Measurements from ENCODE around the gene PHLPP1.
"Not testable (repeated sequence)": the region's sequence is repeated elsewhere in the genome, so short reads cannot be mapped to it uniquely, and the experiment has no call there.

The PHLPP1 gene

DNA sequence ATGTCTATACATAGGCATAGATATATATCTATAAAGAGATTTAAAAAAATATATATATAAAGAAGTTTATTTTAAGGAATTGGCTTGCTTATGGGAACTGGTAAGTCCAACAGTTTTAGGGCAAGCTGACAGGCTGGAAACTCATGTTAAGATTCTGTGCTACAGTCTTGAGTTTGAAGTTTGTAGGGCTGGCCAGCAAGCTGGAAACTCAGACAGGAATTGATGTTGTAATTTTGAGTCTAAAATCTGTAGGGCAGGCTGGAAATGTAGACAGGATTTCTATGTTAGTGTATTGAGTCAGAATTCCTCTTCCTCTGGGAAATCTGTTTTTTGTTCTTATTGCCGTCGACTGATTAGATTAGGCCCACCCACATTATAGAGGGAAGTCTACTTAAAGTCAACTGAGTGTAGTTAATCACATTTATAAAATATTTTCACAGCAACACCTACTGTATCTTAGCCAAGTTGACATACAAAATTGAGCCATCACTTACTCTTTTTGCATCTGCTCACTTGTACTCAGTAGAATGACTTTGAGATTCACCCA is 60.8 kb downstream of the PHLPP1 start:
- no peak for DNase-seq

DNA sequence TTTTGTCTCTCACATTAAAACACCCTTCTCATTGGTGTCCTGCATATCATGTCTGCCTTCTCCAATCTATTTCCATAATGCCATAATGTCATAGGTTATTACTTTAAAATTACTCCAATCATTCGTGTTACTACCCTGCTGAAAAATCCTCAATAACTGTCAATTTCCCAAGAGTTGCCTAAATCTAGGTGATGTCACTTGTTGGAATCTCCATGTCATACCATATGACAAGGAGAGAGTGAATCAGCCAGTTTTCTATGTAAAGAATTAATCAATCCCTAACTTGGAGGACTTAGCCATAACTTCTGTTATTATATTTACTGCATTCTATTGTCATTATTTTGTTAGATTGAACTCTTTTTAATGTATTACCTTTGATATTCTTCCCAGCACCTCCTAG is 62.5 kb downstream of the PHLPP1 start:
- DNase-seq: no peak

DNA sequence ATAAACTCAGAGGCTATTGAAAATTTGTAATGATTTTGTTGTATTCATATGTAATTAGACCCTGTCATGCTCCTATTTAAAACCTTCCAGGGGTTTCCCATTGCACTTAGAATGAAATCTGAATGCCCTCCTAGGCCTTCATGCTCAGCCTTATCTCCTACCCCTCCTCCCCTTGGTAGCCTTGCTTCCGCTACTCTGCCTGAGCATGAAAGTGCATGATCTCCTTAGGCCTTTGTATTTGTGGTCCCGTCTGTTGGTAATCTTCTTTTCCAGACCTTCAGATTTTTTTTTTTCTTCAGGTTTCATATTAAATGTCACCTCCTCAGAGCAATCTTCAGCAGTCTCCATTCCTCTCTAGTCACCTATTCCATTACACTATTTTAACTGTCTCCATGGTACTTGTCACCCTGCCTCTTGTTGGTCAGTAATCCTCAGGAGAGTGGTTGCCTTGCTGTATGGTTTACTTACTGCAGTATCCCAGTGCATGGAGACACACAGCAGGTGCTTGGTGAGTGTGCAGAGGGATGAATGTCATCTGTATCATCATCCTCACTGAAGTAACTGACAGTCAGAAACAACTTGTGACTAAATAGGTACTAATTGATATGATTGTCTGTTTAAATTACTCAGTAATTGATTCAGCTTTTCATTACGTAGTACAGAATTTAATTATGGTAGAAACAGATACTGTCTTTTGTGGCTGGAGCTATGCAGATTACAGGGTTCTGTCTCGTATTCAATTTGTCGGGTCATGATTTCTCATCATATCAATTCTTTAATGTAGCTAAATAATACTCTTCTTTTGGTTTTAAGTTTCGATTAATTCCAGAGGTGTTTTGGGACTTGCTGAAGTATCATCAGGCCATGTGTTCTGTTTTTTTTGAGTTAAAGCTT is 63.9 kb downstream of the PHLPP1 start:
- no peak for DNase-seq

DNA sequence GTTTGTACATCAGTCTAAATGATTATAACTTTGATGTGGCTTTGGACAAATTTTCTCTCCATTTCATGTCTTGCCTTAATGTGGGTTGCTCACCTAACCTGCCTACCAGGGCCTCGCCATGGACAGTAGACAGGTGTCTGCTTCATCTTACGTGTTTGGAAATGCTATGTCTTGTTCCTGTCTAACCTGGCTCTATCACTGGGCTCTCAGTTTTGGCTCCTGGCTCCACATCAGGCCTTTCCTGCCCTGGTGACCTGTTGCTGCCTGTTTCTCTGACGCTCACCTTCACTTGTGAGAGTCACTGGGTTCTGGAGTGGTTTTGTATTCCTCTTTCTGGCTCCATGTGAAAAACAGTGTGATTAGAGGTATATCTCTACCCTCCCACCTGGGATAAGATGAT is 65.9 kb downstream of the PHLPP1 start:
- no peak for DNase-seq

DNA sequence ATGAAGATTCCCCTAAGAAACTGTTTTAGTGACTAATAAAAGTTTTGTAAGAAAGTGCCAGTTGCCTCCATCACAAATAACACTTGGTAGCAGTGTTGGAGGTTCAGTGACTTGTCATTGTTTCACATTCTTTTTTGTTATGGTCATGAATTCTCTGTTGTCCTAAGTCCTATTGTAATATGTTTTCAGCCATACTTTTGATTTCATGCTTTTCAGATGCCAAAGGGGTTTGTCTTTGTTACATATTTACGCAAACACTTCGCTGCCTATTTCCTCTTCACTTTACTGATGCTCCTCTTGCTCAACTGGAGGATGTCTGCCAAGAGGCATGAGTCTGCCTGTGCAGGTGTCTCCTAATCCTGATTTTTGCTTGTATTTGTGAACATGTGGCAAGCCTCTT is 66.6 kb downstream of the PHLPP1 start:
- DNase-seq: no peak

DNA sequence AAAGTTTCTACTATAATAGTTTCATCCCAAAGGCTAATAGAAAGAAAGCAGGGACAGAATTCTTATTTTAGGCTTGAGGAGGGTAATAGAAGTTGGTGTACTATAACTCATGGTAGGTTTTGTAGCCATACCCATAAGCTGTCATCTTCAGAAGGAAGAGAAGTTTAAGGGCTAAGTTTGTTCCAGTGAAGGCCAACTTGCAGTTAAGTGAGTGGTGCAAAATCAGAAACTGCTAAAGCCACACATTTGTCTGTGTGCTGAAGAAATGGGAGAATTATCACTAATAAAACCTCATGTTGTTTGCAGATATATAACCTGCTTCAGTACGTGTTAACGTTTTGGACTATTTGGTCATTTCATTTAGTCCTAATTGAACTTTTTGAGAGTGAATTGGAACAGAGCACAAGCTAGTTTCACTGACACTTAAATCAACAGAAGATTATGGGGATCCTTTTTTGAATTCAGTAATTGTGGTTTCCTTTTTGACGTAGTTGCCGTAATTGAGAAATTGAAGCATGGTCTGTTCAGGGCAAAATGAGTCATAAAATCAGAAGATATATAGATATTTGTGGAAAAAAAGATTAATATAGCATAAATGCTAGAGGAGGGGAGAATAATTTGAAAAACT is 69.1 kb downstream of the PHLPP1 start:
- DNase-seq: no peak

DNA sequence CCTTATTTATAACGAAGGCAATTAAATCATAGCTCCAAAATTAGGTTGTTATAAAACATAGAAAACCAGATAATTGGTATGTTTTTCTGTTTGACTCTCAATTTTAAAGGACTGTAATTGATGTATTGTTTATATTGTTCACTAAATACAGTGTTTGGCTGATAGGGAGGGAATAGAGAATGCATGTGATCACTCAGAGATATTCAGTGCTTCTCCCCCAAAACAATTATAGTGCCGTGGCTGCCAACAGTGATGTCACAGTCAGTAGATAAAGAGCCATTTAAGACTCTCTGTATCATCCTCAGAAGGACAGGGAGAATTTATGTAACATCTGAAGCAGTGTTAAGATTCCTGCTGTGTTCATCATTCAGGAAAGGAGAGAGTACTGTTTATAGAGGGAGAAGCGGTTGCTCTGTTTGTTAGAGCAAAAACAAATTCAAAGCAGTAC is 69.6 kb downstream of the PHLPP1 start:
- DNase-seq: no peak

DNA sequence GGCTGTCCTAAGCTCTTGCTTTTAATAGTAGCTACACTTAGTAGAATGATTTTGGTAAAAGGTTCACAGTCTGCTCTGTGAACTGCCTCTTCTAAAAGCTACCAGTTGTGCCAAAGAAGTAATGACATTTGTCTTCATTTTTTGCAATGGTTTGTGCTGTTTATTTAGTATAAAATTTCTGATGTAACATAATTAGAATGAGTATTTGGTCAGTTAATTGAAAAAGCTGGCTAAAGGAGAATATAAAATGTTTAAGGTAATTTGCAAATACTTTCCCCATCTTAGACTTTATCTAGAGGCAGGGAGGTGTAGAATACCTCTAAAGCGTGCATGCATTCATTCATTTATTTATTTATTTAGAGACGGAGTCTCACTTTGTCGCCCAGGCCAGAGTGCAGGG is 71.3 kb downstream of the PHLPP1 start:
- DNase-seq: no peak

DNA sequence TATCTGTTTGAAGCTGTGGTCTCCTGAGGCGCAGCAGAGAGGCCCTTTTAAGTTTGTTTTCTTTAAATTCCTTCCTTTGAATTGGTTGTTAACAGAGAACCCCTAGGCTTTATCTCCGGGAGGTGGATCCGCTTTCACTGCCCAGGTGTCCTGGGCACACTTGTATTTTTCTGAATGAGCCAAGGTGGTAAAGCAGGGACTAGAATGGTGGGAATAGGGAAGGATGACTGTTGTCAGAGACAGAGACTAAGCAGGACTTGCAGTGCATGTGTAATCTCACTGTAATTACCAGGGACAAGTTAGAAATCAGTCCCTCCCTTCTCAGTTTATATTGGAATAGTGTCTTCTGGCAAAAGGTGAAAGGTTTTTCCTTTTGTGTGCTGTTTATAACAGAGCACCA is 72.8 kb downstream of the PHLPP1 start:
- no peak for DNase-seq

DNA sequence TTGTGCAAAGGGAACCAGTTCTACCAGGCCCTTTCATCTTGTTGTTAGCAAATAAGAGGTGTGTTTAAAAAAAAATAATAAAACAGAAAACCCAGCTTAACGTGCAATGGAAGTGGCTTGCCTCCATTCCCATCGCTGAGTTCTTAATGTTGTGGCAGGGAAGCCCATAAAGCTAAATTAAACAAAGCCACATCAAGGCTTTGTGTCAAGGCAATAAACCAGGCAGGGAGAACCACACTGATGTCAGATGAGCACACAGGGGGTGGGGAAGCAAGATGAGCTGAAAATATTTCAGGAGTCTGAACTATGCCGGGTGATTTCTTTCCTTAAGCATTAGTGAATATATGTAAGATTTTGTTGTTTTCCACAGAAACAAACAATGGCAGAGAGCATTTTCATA is 73.5 kb downstream of the PHLPP1 start:
- DNase-seq: no peak

DNA sequence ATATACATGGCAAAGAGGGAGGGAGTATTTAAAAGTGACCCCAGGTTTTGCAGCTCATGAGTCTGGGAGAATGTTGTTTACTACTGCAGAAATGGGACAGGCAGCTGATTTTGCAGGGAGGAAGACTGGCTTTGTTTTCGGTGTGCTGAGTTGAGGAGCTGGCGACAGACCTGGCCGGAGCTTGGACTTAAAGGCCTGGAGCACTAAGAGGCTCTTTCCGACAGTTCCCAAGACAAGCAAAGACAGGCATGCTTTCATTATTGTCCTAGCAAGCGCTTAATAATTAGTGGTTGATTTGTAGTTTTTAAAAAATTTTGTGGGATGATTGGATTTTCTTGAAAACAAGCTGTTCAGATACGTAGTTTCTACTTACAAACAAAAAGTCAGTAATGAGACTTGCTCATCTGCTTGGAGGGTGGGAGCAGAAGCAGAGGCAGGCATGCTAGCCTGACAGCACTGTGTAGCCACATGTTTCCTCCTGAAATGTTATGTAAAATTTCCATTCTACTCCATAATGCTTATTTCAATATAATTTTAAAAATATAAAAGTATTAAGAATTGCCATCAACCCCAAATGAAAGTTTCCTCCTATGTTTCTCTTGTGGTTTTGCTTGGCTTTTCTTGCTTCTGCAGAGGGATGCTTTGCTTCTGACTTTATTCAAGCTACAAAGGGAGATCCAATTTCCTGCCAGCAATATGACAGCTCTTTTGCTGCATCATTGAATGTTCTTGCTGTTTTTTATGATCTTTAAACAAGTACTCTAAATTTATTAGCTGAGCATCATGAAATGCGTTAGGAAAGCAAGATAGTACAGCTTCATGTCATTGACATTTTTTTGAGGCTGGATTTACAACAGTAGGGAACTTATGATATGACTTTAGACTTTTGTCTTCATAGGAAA is 75.8 kb downstream of the PHLPP1 start:
- DNase-seq: no peak

DNA sequence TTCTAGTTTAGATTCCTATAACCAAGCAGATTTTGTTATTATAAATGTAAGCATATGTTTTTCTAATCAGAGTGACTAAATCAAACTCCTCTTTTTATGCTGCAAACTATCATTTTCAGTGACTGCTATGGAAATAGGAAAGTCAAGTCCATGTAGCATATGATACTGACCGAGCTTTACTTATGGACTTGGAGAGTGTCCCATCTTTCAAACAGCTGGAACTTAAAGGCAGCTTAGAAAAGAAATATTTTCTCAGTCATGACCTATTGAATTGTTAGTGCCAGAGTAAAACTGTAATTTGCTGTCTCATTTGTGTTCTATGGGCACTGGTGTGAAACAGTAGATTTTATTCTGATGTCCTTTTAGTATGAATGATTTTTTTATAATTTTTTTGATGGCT is 76.7 kb downstream of the PHLPP1 start:
- no peak for DNase-seq

DNA sequence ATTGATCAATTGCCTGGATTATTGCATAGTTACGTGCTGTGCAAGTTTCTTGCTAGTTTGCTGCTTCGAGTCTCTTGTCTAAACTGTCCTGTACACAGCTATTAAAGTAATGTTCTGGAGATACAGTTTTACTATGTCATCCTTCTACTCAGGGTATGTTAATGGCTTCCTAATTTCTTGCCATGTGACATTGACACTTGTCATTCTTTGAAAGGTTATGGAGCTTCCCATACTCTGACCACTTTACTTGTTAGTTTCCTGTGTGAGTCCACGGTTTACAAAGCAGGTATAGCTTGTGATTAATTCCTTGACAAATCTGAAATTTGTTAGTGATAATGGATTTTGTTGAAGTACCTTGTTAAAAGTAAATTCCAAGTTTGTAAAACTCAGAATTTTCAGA is 80.5 kb downstream of the PHLPP1 start:
- no peak for DNase-seq

DNA sequence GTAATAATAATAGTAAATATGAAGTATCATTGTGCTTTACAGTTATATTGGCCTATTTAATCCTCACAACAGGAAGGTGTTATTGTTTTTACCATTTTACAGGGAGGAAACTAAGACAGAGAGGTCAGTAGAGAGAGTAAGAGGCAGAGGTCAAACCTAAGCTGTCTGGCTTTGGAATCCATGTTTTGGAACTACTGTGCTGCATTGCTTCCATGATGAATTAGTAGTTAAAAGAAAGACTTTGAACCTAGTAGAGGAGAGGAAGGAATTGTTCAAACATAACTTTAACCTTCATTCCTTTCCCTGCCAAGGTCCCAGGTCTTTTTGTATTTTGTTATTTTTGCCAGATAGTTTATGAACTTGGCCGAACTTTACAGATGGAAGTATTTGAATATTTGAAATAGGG is 80.9 kb downstream of the PHLPP1 start:
- DNase-seq: no peak

DNA sequence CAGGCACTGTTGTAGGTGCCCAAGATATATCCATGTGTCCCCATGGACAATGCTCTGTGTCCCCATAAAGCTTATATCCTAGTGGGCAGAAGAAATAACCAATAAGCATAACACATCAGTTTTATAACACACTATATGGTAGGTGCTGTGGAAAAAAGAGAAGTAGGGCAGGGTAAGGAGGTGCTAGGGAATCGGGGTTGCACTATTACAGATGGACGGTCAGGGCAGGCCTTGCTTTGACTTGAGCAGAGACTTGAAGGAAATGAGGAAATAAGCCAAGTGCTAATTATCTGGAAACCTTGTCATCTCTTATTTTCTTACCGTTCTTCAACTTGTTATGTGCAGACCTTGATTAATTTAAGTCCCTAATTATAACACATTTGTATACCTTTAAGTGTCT is 82.0 kb downstream of the PHLPP1 start:
- no peak for DNase-seq

DNA sequence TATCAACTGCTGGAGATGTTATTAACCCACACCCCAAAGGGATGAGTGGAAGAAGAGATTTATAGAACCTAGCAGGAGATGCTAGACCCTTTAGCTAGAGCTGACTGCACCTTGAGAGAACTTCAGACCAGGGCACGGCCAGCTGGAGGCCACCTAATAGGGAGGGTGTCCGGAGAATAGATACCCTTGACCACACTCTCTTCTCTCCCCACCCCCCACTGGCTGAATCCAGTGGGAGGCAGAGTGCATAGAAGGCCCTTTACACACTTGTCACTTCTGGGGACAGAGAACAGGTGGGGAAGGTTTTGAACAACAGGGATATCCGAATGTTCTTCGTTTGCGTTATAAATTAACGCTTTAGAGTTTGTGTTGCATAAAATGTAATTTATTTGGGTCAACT is 84.6 kb downstream of the PHLPP1 start:
- DNase-seq: no peak

DNA sequence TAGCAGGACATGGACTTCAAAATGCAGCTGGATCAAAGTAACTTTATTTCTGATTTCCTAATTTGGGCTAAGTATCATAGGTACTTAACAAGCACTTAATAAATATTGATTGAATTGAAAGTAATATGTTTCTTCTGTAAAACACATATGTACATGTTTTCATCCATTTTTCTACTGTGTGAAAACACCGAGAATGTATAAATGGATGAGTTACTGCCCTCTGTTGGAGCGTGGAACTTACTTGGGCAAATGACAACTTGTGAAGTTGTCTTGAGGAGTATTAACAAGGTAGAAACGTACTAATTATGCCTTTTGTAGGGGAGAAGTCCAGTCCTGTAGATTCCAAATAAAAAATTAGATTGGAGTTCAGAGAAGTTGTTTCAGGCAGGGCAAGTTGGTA is 87.2 kb downstream of the PHLPP1 start:
- DNase-seq: no peak

DNA sequence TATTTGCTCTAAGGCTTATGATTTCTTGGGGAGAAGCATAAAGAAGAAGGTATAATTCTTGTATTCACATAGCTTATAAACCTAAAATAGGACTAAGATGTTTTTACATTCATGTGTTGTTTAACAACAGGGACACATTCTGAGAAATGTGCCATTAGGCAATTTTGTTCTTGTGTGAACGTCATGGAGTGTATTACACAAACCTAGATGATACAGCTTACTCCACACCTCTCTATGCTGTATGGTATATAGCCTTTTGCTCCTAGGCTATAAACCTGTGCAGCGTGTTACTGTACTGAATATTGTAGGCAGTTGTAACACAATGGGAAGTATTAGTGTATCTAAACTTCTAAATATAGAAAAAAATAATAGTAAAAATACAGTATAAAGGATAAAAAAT is 92.1 kb downstream of the PHLPP1 start:
- no peak for DNase-seq

DNA sequence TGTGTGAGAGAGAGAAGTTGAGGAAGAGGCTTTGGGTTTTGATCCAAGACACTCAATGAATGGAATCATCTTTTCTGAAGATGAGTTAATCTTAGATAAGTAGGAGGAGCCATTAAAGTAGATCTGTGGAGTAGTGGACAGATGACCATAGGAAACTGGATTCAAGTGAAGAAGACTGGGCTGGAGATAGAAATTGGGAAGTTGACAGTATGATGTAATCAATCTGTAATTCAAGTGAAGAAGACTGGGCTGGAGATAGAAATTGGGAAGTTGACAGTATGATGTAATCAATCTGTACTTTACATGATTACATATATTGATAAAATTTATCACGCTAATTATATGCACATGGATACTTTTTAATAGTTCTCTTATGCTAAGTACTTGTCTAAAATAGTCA is 92.8 kb downstream of the PHLPP1 start:
- no peak for DNase-seq

DNA sequence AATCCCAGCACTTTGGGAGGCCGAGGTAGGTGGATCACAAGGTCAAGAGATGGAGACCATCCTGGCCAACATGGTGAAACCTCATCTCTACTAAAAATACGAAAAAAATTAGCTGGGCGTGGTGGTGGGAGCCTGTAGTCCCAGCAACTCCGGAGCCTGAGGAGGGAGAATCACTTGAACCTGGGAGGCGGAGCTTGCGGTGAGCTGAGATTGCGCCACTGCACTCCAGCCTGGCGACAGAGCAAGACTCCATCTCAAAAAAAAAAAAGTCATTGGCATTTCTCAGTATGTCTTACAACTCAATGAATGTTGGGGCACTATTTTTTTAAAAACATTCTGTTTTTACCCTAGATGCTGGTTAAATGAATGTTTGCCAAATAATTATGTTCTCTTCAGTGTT is 94.1 kb downstream of the PHLPP1 start:
- not testable (repeated sequence) for DNase-seq

DNA sequence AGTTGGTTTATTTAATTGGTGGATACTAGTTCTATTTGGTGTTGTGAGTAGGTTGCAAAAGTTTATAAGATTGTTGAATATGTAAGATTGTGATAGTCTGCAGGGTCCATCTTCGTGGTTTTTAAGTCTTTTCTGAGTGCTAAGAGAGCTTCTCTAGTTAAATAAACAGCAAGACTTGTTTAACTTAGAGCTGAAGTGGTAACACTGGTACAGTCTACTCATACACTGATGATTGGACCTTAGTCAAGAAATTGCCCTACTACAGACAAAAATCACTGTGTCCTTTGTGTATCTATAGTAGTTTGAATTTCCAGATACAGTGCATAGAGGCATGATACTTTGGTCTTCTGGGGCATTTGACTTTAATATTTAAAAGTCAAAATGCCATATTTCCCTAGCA is 94.6 kb downstream of the PHLPP1 start:
- no peak for DNase-seq

DNA sequence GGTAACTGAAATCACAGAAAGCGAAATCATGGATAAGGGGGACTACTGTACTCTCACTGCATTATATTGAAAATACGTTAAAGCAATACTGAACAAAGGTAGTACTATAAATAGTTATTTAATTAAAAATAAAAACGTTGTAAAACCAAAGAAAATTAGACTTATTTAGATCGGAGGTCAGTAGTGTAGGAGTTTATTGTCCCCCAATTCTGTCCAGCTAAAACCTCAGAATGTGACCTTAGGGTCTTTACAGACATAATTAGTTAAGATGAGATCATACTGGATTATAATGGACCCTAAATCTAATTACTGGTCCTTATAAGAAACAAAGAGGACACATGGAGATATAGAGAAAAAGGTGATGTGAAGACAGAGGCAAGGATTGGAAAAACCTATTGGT is 95.3 kb downstream of the PHLPP1 start:
- no peak for DNase-seq

DNA sequence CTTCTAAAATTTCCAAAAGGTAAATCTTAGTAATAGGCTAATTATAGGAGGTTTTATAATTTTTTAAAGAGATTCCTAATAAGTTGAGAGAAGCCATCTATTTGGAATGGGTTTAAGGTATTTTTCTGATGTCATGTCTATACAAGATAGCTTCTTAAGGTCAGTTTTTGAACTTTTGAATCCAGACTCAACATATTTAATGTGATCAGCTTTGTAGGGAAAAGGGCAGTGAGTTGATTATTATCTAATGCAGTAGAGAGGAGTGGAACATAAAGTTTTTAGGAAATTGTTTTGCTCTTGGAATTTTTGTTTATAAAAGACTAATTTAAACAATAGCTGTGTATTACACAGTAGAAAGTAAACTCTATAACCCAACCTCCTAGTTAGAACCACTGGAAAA is 96.3 kb downstream of the PHLPP1 start:
- DNase-seq: no peak
